Measurements from ENCODE around the gene USP47.

The USP47 gene

DNA sequence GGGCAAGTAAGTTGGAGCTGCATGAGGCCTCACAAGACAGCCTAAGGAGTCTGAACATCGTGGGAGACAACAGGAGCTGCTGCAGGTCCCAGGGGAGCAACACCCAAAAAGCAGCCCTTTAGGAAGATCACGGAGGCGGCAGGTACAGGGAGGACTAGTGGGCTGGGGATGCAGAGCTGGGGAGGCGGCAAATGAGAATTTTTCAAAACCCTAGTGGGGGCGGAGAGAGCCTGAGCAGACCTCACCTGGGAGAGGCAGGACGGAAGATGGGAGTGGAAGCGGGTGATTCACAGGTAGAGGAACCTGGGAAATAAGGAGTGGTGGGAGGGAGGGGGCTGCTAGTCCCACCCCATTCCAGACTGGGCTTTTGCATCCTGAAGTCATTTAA is 124.6 kb downstream of the USP47 start:
- Histone ChIP-seq H3K4me1 (ENCODE audit: control insufficient read depth in 2 of 2, insufficient read depth in 1 of 2, low read depth in 1 of 2, low read length in 2 of 2) (peaks cover 10 to 19% of the 10 kb centered on the region in 2 donors), H3K23ac (ENCODE audit: low read depth, low read length, poor library complexity) (no peak overlapping the region), H3K36me3 (replicated peaks in 1 of 2; ENCODE audit: control insufficient read depth in 2 of 2, insufficient read depth in 2 of 2, low read length in 2 of 2) (peaks cover 0 to 3% of the 10 kb centered on the region in 2 donors), H2AK5ac (ENCODE audit: low read depth, low read length) (no peak overlapping the region), H3K27ac (replicated peaks; ENCODE audit: low read length) (no peak overlapping the region), H3K4me3 (ENCODE audit: low read length in 2 of 2) (no peak overlapping the region), H2BK12ac (ENCODE audit: low read length) (no peak overlapping the region), H3K14ac (ENCODE audit: low read length) (no peak overlapping the region), H2BK15ac (ENCODE audit: low read length) (no peak overlapping the region), H4K8ac (ENCODE audit: low read depth, low read length) (no peak overlapping the region), H3K4me2 (ENCODE audit: insufficient read depth, low read length, poor library complexity, severe bottlenecking) (no peak overlapping the region), H3K79me1 (ENCODE audit: low read depth, low read length) (no peaks in the 10 kb centered on the region), H2BK5ac (ENCODE audit: low read length) (no peak overlapping the region), H2BK120ac (ENCODE audit: low read depth, low read length) (no peak overlapping the region), H3K4ac (ENCODE audit: low read length) (no peak overlapping the region), H3K18ac (ENCODE audit: low read length) (no peak overlapping the region), H3K27me3 (ENCODE audit: control insufficient read depth in 3 of 3, insufficient read depth in 3 of 3, low read depth in 1 of 3, low read length in 3 of 3) (no peaks in the 10 kb centered on the region), H3K9me3 (replicated peaks in 1 of 2; ENCODE audit: control insufficient read depth in 2 of 2, insufficient read depth in 1 of 2, low read depth in 1 of 2, low read length in 2 of 2) (peaks cover 0 to 4% of the 10 kb centered on the region in 2 donors), H3K9ac (ENCODE audit: low read depth, low read length, poor library complexity) (no peak overlapping the region), H4K91ac (ENCODE audit: low read depth, low read length, poor library complexity) (no peak overlapping the region), H2AFZ (ENCODE audit: low read length) (no peak overlapping the region)
- no CpG with 5 or more reads among the region's 7 CpGs for WGBS, 2 donors (ENCODE audit: extremely low coverage in 2 of 2, insufficient read length in 2 of 2, insufficient replicate concordance in 1 of 2)
- DNase-seq (ENCODE audit: low spot score) = no peak

DNA sequence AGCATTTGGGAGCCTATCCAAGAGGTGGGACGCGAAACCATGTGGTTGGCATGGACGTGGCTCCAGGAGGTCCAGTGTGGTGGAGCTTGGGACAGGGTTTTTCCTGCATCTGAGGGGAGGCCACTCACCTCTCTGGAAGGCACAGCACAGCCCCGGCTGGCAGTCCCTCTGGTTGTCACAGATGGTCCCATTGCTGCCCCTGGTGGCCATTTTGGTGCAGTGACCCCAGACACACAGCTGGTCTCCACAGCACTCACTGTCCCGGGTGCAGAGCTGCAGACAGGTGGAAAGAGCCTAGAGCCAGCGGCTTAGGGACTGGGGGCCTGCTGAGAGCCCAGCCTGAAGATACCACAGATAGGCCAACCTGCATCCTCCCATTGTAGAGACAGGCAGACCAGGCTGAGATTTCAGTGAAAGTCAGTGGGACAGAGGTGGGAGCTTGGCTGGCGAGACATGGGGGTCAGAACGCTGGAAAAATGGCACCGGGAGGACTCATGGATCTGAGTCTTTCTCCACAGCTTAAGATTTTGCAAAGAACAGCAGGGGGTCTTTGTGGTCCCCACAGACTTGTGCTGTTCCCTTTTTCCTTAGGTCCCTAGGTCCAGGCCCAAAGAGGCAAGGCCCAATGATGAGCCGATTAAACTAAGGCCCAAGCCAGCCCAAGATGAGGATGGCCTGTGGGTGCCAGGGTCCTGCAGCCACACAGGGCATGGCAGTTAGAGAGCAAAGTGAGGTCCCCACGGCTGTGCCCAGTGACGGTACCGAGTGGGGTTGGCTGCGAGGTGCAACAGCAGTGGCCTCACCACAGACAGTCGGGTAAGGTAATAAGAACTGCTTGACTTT is 125.3 kb downstream of the USP47 start:
- Histone ChIP-seq H2BK120ac (ENCODE audit: low read depth, low read length) (no peak overlapping the region), H3K27me3 (ENCODE audit: control insufficient read depth in 3 of 3, insufficient read depth in 3 of 3, low read depth in 1 of 3, low read length in 3 of 3) (no peaks in the 10 kb centered on the region), H2AFZ (ENCODE audit: low read length) (no peak overlapping the region), H3K36me3 (replicated peaks in 1 of 2; ENCODE audit: control insufficient read depth in 2 of 2, insufficient read depth in 2 of 2, low read length in 2 of 2) (peaks cover 0 to 3% of the 10 kb centered on the region in 2 donors), H2BK12ac (ENCODE audit: low read length) (peak overlapping the region; percentile 68), H3K9ac (ENCODE audit: low read depth, low read length, poor library complexity) (no peak overlapping the region), H2AK5ac (ENCODE audit: low read depth, low read length) (peak overlapping the region; percentile 59), H3K27ac (replicated peaks; ENCODE audit: low read length) (no peak overlapping the region), H3K14ac (ENCODE audit: low read length) (no peak overlapping the region), H3K9me3 (replicated peaks in 1 of 2; ENCODE audit: control insufficient read depth in 2 of 2, insufficient read depth in 1 of 2, low read depth in 1 of 2, low read length in 2 of 2) (no peaks in the 10 kb centered on the region), H2BK5ac (ENCODE audit: low read length) (no peak overlapping the region), H4K8ac (ENCODE audit: low read depth, low read length) (no peak overlapping the region), H3K23ac (ENCODE audit: low read depth, low read length, poor library complexity) (no peak overlapping the region), H2BK15ac (ENCODE audit: low read length) (peak overlapping the region; percentile 15), H3K4ac (ENCODE audit: low read length) (no peak overlapping the region), H3K4me1 (ENCODE audit: control insufficient read depth in 2 of 2, insufficient read depth in 1 of 2, low read depth in 1 of 2, low read length in 2 of 2) (peaks cover 13 to 25% of the 10 kb centered on the region in 2 donors), H3K4me2 (ENCODE audit: insufficient read depth, low read length, poor library complexity, severe bottlenecking) (no peak overlapping the region), H3K18ac (ENCODE audit: low read length) (peak overlapping the region; percentile 9), H3K4me3 (ENCODE audit: low read length in 2 of 2) (no peak overlapping the region), H4K91ac (ENCODE audit: low read depth, low read length, poor library complexity) (no peak overlapping the region), H3K79me1 (ENCODE audit: low read depth, low read length) (no peaks in the 10 kb centered on the region)
- DNase-seq (ENCODE audit: low spot score) = peak; percentile 66
- no CpG with 5 or more reads among the region's 15 CpGs for WGBS, 2 donors (ENCODE audit: extremely low coverage in 2 of 2, insufficient read length in 2 of 2, insufficient replicate concordance in 1 of 2)

DNA sequence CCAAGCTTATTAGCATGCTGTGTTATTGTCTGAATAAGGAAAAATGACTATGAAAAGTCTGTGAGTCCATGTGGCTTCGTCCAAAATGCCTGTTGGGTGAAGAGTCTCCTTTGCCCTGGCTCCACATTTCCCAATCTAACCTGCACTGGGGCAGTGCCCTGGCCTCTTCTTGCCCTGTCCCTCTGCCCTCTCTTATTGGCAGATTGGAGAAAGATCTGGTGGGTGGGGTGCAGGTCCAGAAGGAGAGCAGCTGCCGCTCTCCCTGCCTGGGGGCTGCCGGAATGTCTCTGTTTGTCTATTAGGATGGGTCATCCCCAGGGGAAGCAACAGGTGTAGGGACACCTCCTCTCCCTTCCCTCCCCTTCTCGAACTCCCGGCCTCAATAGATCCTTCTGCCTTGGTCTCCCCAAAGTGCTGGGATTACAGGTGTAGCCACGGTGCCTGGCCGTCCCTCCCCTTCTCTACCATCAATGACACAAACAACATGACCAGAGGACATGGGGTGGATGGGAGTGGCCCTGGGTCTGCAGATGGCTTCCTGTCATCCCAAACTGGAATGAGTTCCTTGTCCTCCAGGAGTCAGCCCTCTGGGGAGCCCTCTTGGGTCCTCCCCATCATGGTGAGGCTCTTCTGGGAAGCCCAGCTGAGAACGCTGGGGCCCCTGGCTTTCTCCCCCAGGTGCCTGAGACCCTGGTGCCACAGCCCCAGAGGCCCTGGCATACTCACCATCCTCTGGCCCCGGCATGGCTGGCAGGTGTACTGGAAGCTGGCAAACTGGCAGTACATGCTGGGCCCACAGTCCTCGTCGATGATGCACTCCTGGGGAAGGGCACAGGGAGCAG is 126.1 kb downstream of the USP47 start:
- no peak overlapping the region for H2AFZ ChIP-seq (ENCODE audit: low read length)
- no peak overlapping the region for H3K27ac ChIP-seq (replicated peaks; ENCODE audit: low read length)
- no peak for DNase-seq (ENCODE audit: low spot score)
- peak overlapping the region; percentile 27 for H2BK15ac ChIP-seq (ENCODE audit: low read length)
- no peaks in the 10 kb centered on the region for H3K27me3 ChIP-seq (ENCODE audit: control insufficient read depth in 3 of 3, insufficient read depth in 3 of 3, low read depth in 1 of 3, low read length in 3 of 3)
- no peak overlapping the region for H3K9ac ChIP-seq (ENCODE audit: low read depth, low read length, poor library complexity)
- H2BK5ac ChIP-seq (ENCODE audit: low read length) = no peak overlapping the region
- peaks cover 0 to 3% of the 10 kb centered on the region in 2 donors for H3K36me3 ChIP-seq (replicated peaks in 1 of 2; ENCODE audit: control insufficient read depth in 2 of 2, insufficient read depth in 2 of 2, low read length in 2 of 2)
- no peak overlapping the region for H3K4me2 ChIP-seq (ENCODE audit: insufficient read depth, low read length, poor library complexity, severe bottlenecking)
- no peak overlapping the region for H2BK12ac ChIP-seq (ENCODE audit: low read length)
- H3K14ac ChIP-seq (ENCODE audit: low read length) = no peak overlapping the region
- WGBS, 2 donors (ENCODE audit: extremely low coverage in 2 of 2, insufficient read length in 2 of 2, insufficient replicate concordance in 1 of 2) = no CpG with 5 or more reads among the region's 11 CpGs
- peaks cover 21 to 33% of the 10 kb centered on the region in 2 donors for H3K4me1 ChIP-seq (ENCODE audit: control insufficient read depth in 2 of 2, insufficient read depth in 1 of 2, low read depth in 1 of 2, low read length in 2 of 2)
- H3K23ac ChIP-seq (ENCODE audit: low read depth, low read length, poor library complexity) = no peak overlapping the region
- no peak overlapping the region for H4K91ac ChIP-seq (ENCODE audit: low read depth, low read length, poor library complexity)
- no peaks in the 10 kb centered on the region for H3K9me3 ChIP-seq (replicated peaks in 1 of 2; ENCODE audit: control insufficient read depth in 2 of 2, insufficient read depth in 1 of 2, low read depth in 1 of 2, low read length in 2 of 2)
- H3K4ac ChIP-seq (ENCODE audit: low read length) = no peak overlapping the region
- peak overlapping the region; percentile 40 for H3K18ac ChIP-seq (ENCODE audit: low read length)
- no peaks in the 10 kb centered on the region for H3K79me1 ChIP-seq (ENCODE audit: low read depth, low read length)
- no peak overlapping the region for H4K8ac ChIP-seq (ENCODE audit: low read depth, low read length)
- H2AK5ac ChIP-seq (ENCODE audit: low read depth, low read length) = peak overlapping the region; percentile 73
- H3K4me3 ChIP-seq (ENCODE audit: low read length in 2 of 2) = no peak overlapping the region
- no peak overlapping the region for H2BK120ac ChIP-seq (ENCODE audit: low read depth, low read length)

All from neuronal stem cell (in vitro differentiated cells).